IPS-20b (cell line): Measurements from ENCODE around the gene SNTG2.

Experiments
- H3K27ac ChIP-seq: one replicate; pipeline ENCODE4 v1.5.1; 2013; ENCODE audit warnings: low read length
- H3K27me3 ChIP-seq: 2 replicates; pipeline ENCODE4 v1.6.1; 2013; ENCODE audit warnings: mild to moderate bottlenecking, low read length, inconsistent platforms; ENCODE audit not compliant: insufficient read depth
- H3K36me3 ChIP-seq: 2 replicates; pipeline ENCODE4 v1.6.1; 2013; ENCODE audit warnings: low read depth, mild to moderate bottlenecking, inconsistent platforms, low read length, moderate library complexity; ENCODE audit not compliant: insufficient read depth
- H3K4me1 ChIP-seq: 2 replicates; pipeline ENCODE4 v1.6.1; 2013; ENCODE audit warnings: mild to moderate bottlenecking, control low read depth, inconsistent platforms, low read length, moderate library complexity; ENCODE audit not compliant: insufficient read depth
- H3K4me3 ChIP-seq: 2 replicates; pipeline ENCODE4 v1.5.1; 2013; ENCODE audit warnings: mild to moderate bottlenecking, low read length, inconsistent platforms
- H3K9ac ChIP-seq: 2 replicates; pipeline ENCODE4 v1.6.1; 2013; ENCODE audit warnings: low read depth, mild to moderate bottlenecking, inconsistent platforms, low read length, moderate library complexity
- H3K9me3 ChIP-seq: 2 replicates; pipeline ENCODE4 v1.6.1; 2013; ENCODE audit warnings: mild to moderate bottlenecking, low read depth, low read length, inconsistent platforms; ENCODE audit not compliant: insufficient read depth

SNTG2 gene

DNA sequence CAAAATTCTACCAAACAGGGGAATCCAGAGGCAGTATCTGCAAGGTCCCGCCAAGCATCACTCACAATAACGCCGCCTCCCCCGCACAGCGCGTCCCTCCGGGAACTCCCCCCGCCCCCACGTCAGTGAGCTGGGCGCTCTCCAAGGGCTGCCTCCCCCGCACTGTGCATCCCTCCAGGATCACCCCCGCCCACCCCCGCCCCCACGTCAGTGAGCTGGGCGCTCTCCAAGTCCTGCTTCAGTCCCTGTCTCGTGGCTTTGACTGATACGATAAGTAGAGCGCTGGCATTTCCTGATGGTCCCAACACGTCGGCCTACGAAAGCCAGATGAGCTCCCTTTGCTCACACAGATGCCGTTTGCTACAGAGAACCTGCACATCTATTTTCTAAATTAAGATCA, 331.9 kb downstream of the SNTG2 start:
- Histone ChIP-seq H3K4me3 (no peak overlapping the region), H3K9ac (no peak overlapping the region), H3K9me3 (no peaks in the 10 kb centered on the region), H3K27me3 (no peaks in the 10 kb centered on the region), H3K27ac (no peak overlapping the region), H3K36me3 (no peaks in the 10 kb centered on the region), H3K4me1 (no peaks in the 10 kb centered on the region)

- Histone ChIP-seq H3K36me3 (no peaks in the 10 kb centered on the region), H3K27ac (no peak overlapping the region), H3K4me3 (no peak overlapping the region), H3K9me3 (no peaks in the 10 kb centered on the region), H3K4me1 (no peaks in the 10 kb centered on the region), H3K27me3 (no peaks in the 10 kb centered on the region), H3K9ac (no peak overlapping the region)
These were observed 332.6 kb downstream of the SNTG2 start for GRCh38 chr2:1283020-1283801.

DNA sequence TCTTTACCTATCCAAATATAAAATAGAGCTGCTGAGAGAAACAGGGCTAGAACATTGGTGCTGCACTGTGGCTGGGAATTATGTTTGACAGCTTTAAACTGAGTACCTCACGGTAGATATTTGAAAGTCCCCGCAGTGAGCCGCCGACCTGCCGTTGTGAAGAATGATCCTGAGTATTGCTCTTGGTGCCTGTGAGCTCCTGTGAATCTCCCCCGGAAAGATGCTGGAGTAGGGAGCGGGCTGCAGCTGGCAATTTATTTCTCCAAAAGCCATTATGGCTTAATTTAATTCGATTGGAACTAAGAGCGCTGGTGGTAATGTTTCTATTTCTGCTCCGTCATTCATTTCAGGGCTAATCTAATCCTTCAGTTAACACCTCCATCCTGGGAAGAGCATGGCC, 333.2 kb downstream of the SNTG2 start:
- H3K36me3 ChIP-seq = no peaks in the 10 kb centered on the region
- no peak overlapping the region for H3K4me3 ChIP-seq
- H3K4me1 ChIP-seq = no peaks in the 10 kb centered on the region
- H3K27ac ChIP-seq = no peak overlapping the region
- H3K9ac ChIP-seq = no peak overlapping the region
- no peaks in the 10 kb centered on the region for H3K27me3 ChIP-seq
- no peaks in the 10 kb centered on the region for H3K9me3 ChIP-seq

DNA sequence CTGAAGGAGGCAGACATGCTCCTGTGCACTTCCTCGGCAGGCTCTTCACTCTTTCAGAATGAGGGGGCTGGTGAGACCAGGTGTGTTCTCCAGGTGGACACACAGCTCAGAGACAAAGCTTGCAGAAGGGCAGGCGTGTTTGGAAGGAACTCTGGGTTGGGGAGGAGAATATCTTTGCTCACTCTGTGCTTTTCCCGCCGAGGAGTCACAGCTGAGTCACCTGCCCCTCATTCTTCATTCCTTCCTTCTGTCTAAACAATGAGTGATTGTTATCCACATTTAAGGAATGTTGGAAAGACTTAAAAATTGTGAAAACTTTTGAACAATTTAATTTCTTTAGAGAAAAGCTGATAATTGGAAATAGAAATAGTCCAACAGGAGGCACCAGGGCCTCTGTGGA, 336.3 kb downstream of the SNTG2 start:
- H3K9ac ChIP-seq = no peak overlapping the region
- no peak overlapping the region for H3K27ac ChIP-seq
- no peak overlapping the region for H3K4me3 ChIP-seq
- no peaks in the 10 kb centered on the region for H3K27me3 ChIP-seq
- no peaks in the 10 kb centered on the region for H3K36me3 ChIP-seq
- H3K4me1 ChIP-seq = no peaks in the 10 kb centered on the region
- no peaks in the 10 kb centered on the region for H3K9me3 ChIP-seq

GRCh38 chr2:1287427-1287826, 336.8 kb downstream of the SNTG2 start:
- no peaks in the 10 kb centered on the region for H3K36me3 ChIP-seq
- no peak overlapping the region for H3K4me3 ChIP-seq
- H3K27me3 ChIP-seq = no peaks in the 10 kb centered on the region
- H3K9ac ChIP-seq = no peak overlapping the region
- no peak overlapping the region for H3K27ac ChIP-seq
- H3K4me1 ChIP-seq = no peaks in the 10 kb centered on the region
- H3K9me3 ChIP-seq = no peaks in the 10 kb centered on the region

GRCh38 chr2:1294900-1295299, 344.3 kb downstream of the SNTG2 start:
- Histone ChIP-seq H3K4me1 (no peaks in the 10 kb centered on the region), H3K27ac (no peak overlapping the region), H3K36me3 (no peaks in the 10 kb centered on the region), H3K9me3 (no peaks in the 10 kb centered on the region), H3K27me3 (no peaks in the 10 kb centered on the region), H3K9ac (no peak overlapping the region), H3K4me3 (no peak overlapping the region)

DNA sequence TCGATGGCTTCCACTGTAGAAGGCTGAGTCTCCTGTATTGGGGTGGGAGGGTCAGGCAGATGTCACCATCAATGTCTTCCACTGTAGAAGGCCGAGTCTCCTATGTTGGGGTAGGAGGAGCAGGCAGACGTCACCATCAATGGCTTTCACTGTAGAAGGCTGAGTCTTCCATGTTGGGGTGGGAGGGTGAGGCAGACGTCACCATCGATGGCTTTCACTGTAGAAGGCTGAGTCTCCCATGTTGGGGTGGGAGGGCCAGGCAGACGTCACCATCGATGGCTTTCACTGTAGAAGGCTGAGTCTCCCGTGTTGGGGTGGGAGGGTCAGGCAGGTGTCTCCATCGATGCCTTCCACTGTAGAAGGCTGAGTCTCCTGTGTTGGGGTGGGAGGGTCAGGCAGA, 345.1 kb downstream of the SNTG2 start:
- Histone ChIP-seq H3K27ac (no peak overlapping the region), H3K36me3 (no peaks in the 10 kb centered on the region), H3K4me3 (no peak overlapping the region), H3K9ac (no peak overlapping the region), H3K9me3 (no peaks in the 10 kb centered on the region), H3K27me3 (no peaks in the 10 kb centered on the region), H3K4me1 (no peaks in the 10 kb centered on the region)

- no peak overlapping the region for H3K27ac ChIP-seq
- H3K9ac ChIP-seq = no peak overlapping the region
- no peaks in the 10 kb centered on the region for H3K4me1 ChIP-seq
- H3K36me3 ChIP-seq = no peaks in the 10 kb centered on the region
- no peak overlapping the region for H3K4me3 ChIP-seq
- H3K9me3 ChIP-seq = no peaks in the 10 kb centered on the region
- H3K27me3 ChIP-seq = no peaks in the 10 kb centered on the region
These were observed 346.9 kb downstream of the SNTG2 start for GRCh38 chr2:1297372-1298159.

DNA sequence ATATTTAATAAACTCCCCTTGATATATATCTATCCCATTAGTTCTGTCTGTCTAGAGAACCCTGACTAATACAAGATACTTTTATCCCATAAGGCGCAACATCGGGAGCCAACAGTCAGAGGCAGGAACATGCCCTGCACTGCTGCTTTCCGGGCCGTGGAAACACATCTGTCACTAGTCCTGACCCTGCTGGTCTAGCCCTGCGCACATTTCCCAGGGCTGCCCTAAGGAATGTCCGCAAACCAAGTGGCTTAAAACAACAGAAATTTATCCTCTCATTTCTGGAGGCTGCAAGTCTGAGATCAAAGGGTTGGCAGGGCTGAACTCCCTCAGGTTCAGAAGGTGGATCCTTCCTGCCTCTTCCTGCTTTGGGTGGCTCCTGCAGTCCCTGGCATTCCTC, 348.4 kb downstream of the SNTG2 start:
- Histone ChIP-seq H3K36me3 (no peaks in the 10 kb centered on the region), H3K27me3 (no peaks in the 10 kb centered on the region), H3K9me3 (no peaks in the 10 kb centered on the region), H3K4me1 (no peaks in the 10 kb centered on the region), H3K27ac (no peak overlapping the region), H3K4me3 (no peak overlapping the region), H3K9ac (no peak overlapping the region)

DNA sequence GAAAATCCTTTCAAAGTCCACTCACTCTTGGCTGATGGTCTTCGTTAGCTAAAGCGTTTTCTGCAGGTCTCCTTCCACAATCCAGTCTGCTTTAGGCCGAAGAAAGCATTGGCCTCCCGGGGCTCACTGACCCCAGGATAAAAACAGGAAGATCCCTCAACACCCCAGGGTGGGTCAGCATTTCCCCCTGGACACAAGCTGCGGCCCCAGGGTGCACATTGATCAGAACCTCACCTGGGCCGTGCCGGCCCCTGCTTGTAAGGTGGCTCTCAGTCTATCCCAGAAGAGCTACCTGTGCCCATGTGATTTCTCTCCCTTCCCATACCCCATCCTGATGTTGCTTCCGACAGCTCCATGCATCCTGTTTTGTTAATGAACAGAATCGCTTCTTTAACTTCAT, 349.6 kb downstream of the SNTG2 start:
- Histone ChIP-seq H3K4me1 (no peaks in the 10 kb centered on the region), H3K9me3 (no peaks in the 10 kb centered on the region), H3K36me3 (no peaks in the 10 kb centered on the region), H3K4me3 (no peak overlapping the region), H3K9ac (no peak overlapping the region), H3K27me3 (no peaks in the 10 kb centered on the region), H3K27ac (no peak overlapping the region)

GRCh38 chr2:1301056-1301455, 350.4 kb downstream of the SNTG2 start:
- no peaks in the 10 kb centered on the region for H3K36me3 ChIP-seq
- no peak overlapping the region for H3K4me3 ChIP-seq
- H3K4me1 ChIP-seq = no peaks in the 10 kb centered on the region
- no peak overlapping the region for H3K27ac ChIP-seq
- H3K9ac ChIP-seq = no peak overlapping the region
- no peaks in the 10 kb centered on the region for H3K9me3 ChIP-seq
- H3K27me3 ChIP-seq = no peaks in the 10 kb centered on the region
